Caco-2 (cell line): Measurements from ENCODE around the gene EXD3. TPM values are rescaled to one million over a fixed set of nuclear protein-coding genes. Genes with fewer than 3 reads are reported as not detected.

Source experiments
- BruUV-seq: library from RNA; stranded (reverse); fragments of 400-500 nt; replicated peaks from 2 replicates; lab custom pipeline; 2021; lab: Mats Ljungman, UMichigan
- CTCF ChIA-PET: fragments of 300-600 bp; sonication (Branson Sonifier 250); formaldehyde crosslinking; loops from one replicate; lab custom pipeline; 2022; ENCODE audit warnings: antibody characterized with exemption; lab: Charles Lee
- POLR2A ChIA-PET: fragments of 300-600 bp; sonication (Branson Sonifier 250); formaldehyde crosslinking; loops from one replicate; lab custom pipeline; 2022; ENCODE audit warnings: antibody characterized with exemption; lab: Charles Lee
- DNase-seq, 2 experiments: peaks; one replicate each; pipeline versions ENCODE4 v3.0.0 to v3.0.0-alpha.2; 2020 to 2022
- H3K27me3 ChIP-seq: replicated peaks from 2 replicates; pipeline ENCODE4 v1.6.0; 2011; ENCODE audit warnings: low read length; ENCODE audit not compliant: control insufficient read depth, insufficient read depth
- H3K36me3 ChIP-seq: 2 replicates; pipeline ENCODE4 v1.5.1; 2011; ENCODE audit warnings: low read length; ENCODE audit not compliant: control insufficient read depth, insufficient read depth
- H3K4me1 ChIP-seq: fragments of 250-450 bp; sonication (Bioruptor Pico); 2 replicates; pipeline ENCODE4 v1.5.1; 2020; ENCODE audit warnings: mild to moderate bottlenecking
- H3K4me3 ChIP-seq: 2 replicates; pipeline ENCODE4 v1.5.1; 2011; ENCODE audit warnings: low read depth, mild to moderate bottlenecking, control low read depth, low read length
- H3K9me3 ChIP-seq: fragments of 250-450 bp; sonication (Bioruptor Pico); 2 replicates; pipeline ENCODE4 v1.5.1; 2020; ENCODE audit warnings: mild to moderate bottlenecking, moderate library complexity
- H3K27ac Mint-ChIP-seq: one replicate; pipeline ENCODE4 v1.8.0; 2022; ENCODE audit warnings: mixed read lengths; ENCODE audit not compliant: unreplicated experiment
- H3K27me3 Mint-ChIP-seq: one replicate; pipeline ENCODE4 v1.8.0; 2022; ENCODE audit warnings: mixed read lengths; ENCODE audit not compliant: insufficient read depth, unreplicated experiment
- H3K36me3 Mint-ChIP-seq: one replicate; pipeline ENCODE4 v1.8.0; 2022; ENCODE audit warnings: mild to moderate bottlenecking, mixed read lengths; ENCODE audit not compliant: insufficient read depth, unreplicated experiment
- H3K4me1 Mint-ChIP-seq: one replicate; pipeline ENCODE4 v1.8.0; 2022; ENCODE audit warnings: low read depth, mixed read lengths; ENCODE audit not compliant: unreplicated experiment
- H3K4me3 Mint-ChIP-seq: one replicate; pipeline ENCODE4 v1.8.0; 2022; ENCODE audit warnings: mild to moderate bottlenecking, moderate library complexity, mixed read lengths; ENCODE audit not compliant: unreplicated experiment
- H3K9me3 Mint-ChIP-seq: one replicate; pipeline ENCODE4 v1.8.0; 2022; ENCODE audit warnings: mixed read lengths; ENCODE audit not compliant: unreplicated experiment
- intact Hi-C: fragments of 100-400 bp; cut with micrococcal nuclease; formaldehyde crosslinking; loops from one replicate; pipeline ENCODE4 v1.10.0; 2022; ENCODE audit not compliant: unreplicated experiment
- total RNA-seq: library from RNA; stranded (reverse); gene quantifications from 2 replicates; pipeline ENCODE4 v1.2.3, GENCODE V29; 2022
- TF ChIP-seq, protein P1 (sequence below), 2 experiments: fragments of 200-600 bp in 1 of 2; IDR thresholded peaks; 1 replicate in 1 of 2; 2 replicates in 1 of 2; pipeline versions ENCODE4 v1.5.1 to v1.8.0; 2011 to 2022; ENCODE audit warnings: antibody characterized with exemption in 1 of 2, control low read depth in 1 of 2, inconsistent platforms in 1 of 2, low read depth in 1 of 2, low read length in 1 of 2, mild to moderate bottlenecking in 1 of 2, moderate library complexity in 1 of 2; ENCODE audit not compliant: insufficient read depth in 1 of 2, severe bottlenecking in 1 of 2, unreplicated experiment in 1 of 2

EXD3 gene
- total RNA-seq, 1 experiment from 2014 or later = 10.9 TPM

DNA sequence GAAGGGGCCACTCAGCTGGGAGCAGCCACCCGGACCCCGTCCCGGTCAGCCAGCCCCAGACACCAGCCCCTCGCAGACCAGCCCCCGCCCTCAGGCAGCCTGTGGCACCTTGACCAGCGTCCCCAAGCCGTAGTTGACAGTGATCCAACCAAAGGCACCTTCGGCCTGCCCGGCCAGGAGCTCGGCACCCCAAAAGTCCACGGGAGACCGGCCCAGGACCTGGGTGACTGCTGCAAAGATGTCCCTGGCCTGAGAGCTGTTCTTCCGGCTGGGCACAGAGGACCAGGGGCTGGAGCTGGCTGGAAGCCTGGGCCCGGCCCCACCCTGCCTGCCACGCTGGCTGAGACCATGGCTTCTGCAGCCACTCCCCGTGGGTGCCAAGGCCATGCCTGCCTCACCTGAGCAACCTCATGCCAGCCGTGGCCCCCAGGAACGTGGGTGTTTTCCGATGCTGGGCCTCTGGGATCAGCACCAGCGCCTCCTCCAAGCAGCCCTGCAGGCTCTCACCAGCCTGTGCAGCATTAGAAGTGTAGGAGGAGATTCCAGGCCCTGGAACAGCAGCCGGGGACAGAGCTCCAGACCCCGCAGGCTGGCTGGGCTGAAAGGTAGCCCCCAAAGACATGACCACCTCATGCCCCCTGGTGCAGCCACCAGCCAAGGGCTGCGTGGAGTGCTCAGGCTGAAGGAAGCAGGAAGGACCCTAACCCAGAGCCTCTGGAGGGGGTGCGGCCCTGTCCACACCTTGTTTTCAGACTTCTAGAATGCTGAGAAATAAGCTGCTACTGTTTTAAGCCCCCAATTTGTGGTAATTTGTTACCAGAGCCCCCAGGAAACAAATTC is 14.0 kb upstream of the EXD3 start:
- POLR2A ChIA-PET = interaction anchor here (1.8 kb wide), 1 partner anchor 14 kb away, joined by 8 read pairs; the partner anchor contains the start of genes EXD3 and NOXA1
- no peaks in the 10 kb centered on the region for H3K36me3 ChIP-seq
- no peak for DNase-seq
- TF ChIP-seq, protein P1, sequence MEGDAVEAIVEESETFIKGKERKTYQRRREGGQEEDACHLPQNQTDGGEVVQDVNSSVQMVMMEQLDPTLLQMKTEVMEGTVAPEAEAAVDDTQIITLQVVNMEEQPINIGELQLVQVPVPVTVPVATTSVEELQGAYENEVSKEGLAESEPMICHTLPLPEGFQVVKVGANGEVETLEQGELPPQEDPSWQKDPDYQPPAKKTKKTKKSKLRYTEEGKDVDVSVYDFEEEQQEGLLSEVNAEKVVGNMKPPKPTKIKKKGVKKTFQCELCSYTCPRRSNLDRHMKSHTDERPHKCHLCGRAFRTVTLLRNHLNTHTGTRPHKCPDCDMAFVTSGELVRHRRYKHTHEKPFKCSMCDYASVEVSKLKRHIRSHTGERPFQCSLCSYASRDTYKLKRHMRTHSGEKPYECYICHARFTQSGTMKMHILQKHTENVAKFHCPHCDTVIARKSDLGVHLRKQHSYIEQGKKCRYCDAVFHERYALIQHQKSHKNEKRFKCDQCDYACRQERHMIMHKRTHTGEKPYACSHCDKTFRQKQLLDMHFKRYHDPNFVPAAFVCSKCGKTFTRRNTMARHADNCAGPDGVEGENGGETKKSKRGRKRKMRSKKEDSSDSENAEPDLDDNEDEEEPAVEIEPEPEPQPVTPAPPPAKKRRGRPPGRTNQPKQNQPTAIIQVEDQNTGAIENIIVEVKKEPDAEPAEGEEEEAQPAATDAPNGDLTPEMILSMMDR (IDR thresholded peaks at IDR 0.05; ENCODE audit: insufficient read depth in 1 of 2, low read depth in 1 of 2, low read length in 1 of 2, severe bottlenecking in 1 of 2, unreplicated experiment in 1 of 2) = no peak
- intact Hi-C loops = no loop called here
- H3K9me3 ChIP-seq = no peaks in the 10 kb centered on the region
- BruUV-seq = no TSS peak
- Mint-ChIP-seq H3K4me3 (no peak overlapping the region), H3K27me3 (no peaks in the 10 kb centered on the region), H3K9me3 (no peaks in the 10 kb centered on the region), H3K4me1 (no peaks in the 10 kb centered on the region), H3K36me3 (peaks cover 30% of the 10 kb centered on the region), H3K27ac (no peak overlapping the region)
- H3K27me3 ChIP-seq = no peaks in the 10 kb centered on the region
- CTCF ChIA-PET = interaction anchor here (0.9 kb wide), 1 partner anchor 14 kb away, joined by 3 read pairs; the partner anchor contains the start of genes EXD3 and NOXA1
- peaks cover 11% of the 10 kb centered on the region for H3K4me1 ChIP-seq
- H3K4me3 ChIP-seq = no peak overlapping the region

DNA sequence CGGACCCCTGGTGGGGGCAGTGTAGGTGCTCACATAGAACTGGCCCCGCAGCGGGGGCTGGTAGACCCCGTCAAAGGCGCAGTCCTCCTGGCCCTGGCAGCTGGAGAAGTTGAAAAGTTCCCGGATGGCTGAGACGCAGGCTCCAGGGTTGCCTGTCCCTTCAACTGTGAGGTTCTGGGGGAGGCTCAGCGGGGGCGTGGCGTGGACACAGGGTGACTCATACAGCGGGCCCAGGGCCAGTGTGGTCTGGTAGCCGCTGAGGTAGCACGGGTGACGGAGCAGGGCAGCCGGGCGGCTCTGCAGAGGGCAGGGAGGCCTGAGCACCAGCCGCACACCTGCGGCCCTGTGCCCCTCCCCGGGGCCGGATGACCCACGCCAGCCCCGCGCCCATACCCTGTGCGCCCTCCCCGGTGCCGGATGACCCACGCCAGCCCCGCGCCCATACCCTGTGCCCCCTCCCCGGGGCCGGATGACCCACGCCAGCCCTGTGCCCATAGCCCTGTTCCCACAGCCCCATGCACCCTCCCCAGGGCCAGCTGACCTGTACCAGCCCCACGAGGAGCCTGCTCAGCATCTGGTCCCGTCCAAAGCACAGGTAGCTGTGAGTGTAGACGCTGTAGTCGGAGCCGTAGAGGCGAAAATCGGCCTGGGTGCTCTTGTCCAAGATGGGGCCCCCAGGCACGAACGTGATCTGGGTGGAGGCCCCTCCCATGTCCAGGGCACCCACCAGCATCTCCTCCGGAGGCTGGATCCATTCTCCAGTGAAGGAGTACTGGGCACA is 13.2 kb upstream of the EXD3 start:
- DNase-seq = no peak
- no peaks in the 10 kb centered on the region for H3K4me1 Mint-ChIP-seq
- Histone ChIP-seq H3K36me3 (no peaks in the 10 kb centered on the region), H3K27me3 (no peaks in the 10 kb centered on the region), H3K4me3 (no peak overlapping the region), H3K4me1 (peaks cover 11% of the 10 kb centered on the region), H3K9me3 (no peaks in the 10 kb centered on the region)
- CTCF ChIA-PET = interaction anchor here (0.9 kb wide), 1 partner anchor 13 kb away, joined by 3 read pairs; the partner anchor contains the start of genes EXD3 and NOXA1
- no peak overlapping the region for H3K4me3 Mint-ChIP-seq
- H3K27me3 Mint-ChIP-seq = no peaks in the 10 kb centered on the region
- TF ChIP-seq, protein P1 (IDR thresholded peaks at IDR 0.05; ENCODE audit: insufficient read depth in 1 of 2, low read depth in 1 of 2, low read length in 1 of 2, severe bottlenecking in 1 of 2, unreplicated experiment in 1 of 2) = no peak
- H3K9me3 Mint-ChIP-seq = no peaks in the 10 kb centered on the region
- H3K27ac Mint-ChIP-seq = no peak overlapping the region
- H3K36me3 Mint-ChIP-seq = peaks cover 30% of the 10 kb centered on the region
- POLR2A ChIA-PET = interaction anchor here (1.8 kb wide), 1 partner anchor 13 kb away, joined by 8 read pairs; the partner anchor contains the start of genes EXD3 and NOXA1
- no TSS peak for BruUV-seq
- intact Hi-C loops = no loop called here

GRCh38 chr9:137435381-137435891 is 12.5 kb upstream of the EXD3 start:
- Histone ChIP-seq H3K27me3 (no peaks in the 10 kb centered on the region), H3K4me1 (peaks cover 11% of the 10 kb centered on the region), H3K4me3 (no peak overlapping the region), H3K36me3 (no peaks in the 10 kb centered on the region), H3K9me3 (no peaks in the 10 kb centered on the region)
- BruUV-seq = no TSS peak
- no peak for DNase-seq
- ChIA-PET POLR2A (interaction anchor here (0.6 kb wide), 1 partner anchor 212 kb away, joined by 4 read pairs; no protein-coding TSS in a partner anchor), CTCF (interaction anchor here (0.9 kb wide), 1 partner anchor 13 kb away, joined by 7 read pairs; the partner anchor contains the start of genes EXD3 and NOXA1)
- peak overlapping the region; percentile 22 for H3K27ac Mint-ChIP-seq
- no peaks in the 10 kb centered on the region for H3K9me3 Mint-ChIP-seq
- TF ChIP-seq, protein P1 (IDR thresholded peaks at IDR 0.05; ENCODE audit: insufficient read depth in 1 of 2, low read depth in 1 of 2, low read length in 1 of 2, severe bottlenecking in 1 of 2, unreplicated experiment in 1 of 2) = no peak
- H3K36me3 Mint-ChIP-seq = peaks cover 30% of the 10 kb centered on the region
- no peak overlapping the region for H3K4me3 Mint-ChIP-seq
- no peaks in the 10 kb centered on the region for H3K27me3 Mint-ChIP-seq
- intact Hi-C loops = no loop called here
- no peaks in the 10 kb centered on the region for H3K4me1 Mint-ChIP-seq
